WTC11 (cell line): ENCODE results near the gene JAGN1. TPM values are rescaled to one million over a fixed set of nuclear protein-coding genes. Genes with fewer than 3 reads are reported as not detected.

Source experiments
- ATAC-seq: fragments of 200-7000 bp; cut with Tn5 transposase; 2 replicates; pipeline ENCODE4 v1.10.0; 2021; ENCODE audit warnings: mild to moderate bottlenecking, moderate library complexity
- CTCF ChIA-PET: fragments of 300-600 bp; sonication (Branson Sonifier 250); formaldehyde crosslinking; loops from one replicate; lab custom pipeline; 2021; ENCODE audit warnings: antibody characterized with exemption; lab: Charles Lee
- POLR2A ChIA-PET: fragments of 350-600 bp; sonication (Branson Sonifier 250); formaldehyde crosslinking; loops from one replicate; lab custom pipeline; 2021; ENCODE audit warnings: antibody characterized with exemption; lab: Charles Lee
- DNase-seq: peaks from one replicate; pipeline ENCODE4 v3.0.0; 2021; ENCODE audit warnings: low spot score
- H3K27ac Mint-ChIP-seq: 2 replicates; pipeline ENCODE4 v1.8.0; 2021; ENCODE audit warnings: mixed read lengths
- H3K27me3 Mint-ChIP-seq: 2 replicates; pipeline ENCODE4 v1.8.0; 2021; ENCODE audit warnings: low read depth, mild to moderate bottlenecking, moderate library complexity, mixed read lengths
- H3K36me3 Mint-ChIP-seq: 2 replicates; pipeline ENCODE4 v1.8.0; 2021; ENCODE audit warnings: mixed read lengths
- H3K4me1 Mint-ChIP-seq: 2 replicates; pipeline ENCODE4 v1.8.0; 2022; ENCODE audit warnings: mixed read lengths
- H3K4me3 Mint-ChIP-seq: 2 replicates; pipeline ENCODE4 v1.8.0; 2021; ENCODE audit warnings: mild to moderate bottlenecking, moderate library complexity, mixed read lengths
- H3K9me3 Mint-ChIP-seq: 2 replicates; pipeline ENCODE4 v1.8.0; 2021; ENCODE audit warnings: mixed read lengths
- E2F1 ChIP-seq: sonication (generic); formaldehyde crosslinking; IDR thresholded peaks from 2 replicates; pipeline ENCODE4 v1.8.0; 2022; ENCODE audit warnings: mild to moderate bottlenecking, missing genetic modification reagents
- EMX1 ChIP-seq: fragments of 250-450 bp; sonication (Bioruptor Pico); IDR thresholded peaks from 2 replicates; pipeline ENCODE4 v1.8.0; 2021; ENCODE audit warnings: mild to moderate bottlenecking
- ESRRA ChIP-seq: sonication (generic); formaldehyde crosslinking; IDR thresholded peaks from 2 replicates; pipeline ENCODE4 v1.8.1; 2022; ENCODE audit warnings: mild to moderate bottlenecking, missing genetic modification reagents, borderline replicate concordance
- ETV6 ChIP-seq: sonication (generic); formaldehyde crosslinking; IDR thresholded peaks from 2 replicates; pipeline ENCODE4 v1.8.1; 2022; ENCODE audit warnings: mild to moderate bottlenecking, missing genetic modification reagents
- HMGA2 ChIP-seq: fragments of 250-450 bp; sonication (Bioruptor Pico); IDR thresholded peaks from 2 replicates; pipeline ENCODE4 v1.4.0; 2021; ENCODE audit warnings: mild to moderate bottlenecking, moderate library complexity
- IRF2 ChIP-seq: sonication (generic); formaldehyde crosslinking; IDR thresholded peaks from 2 replicates; pipeline ENCODE4 v1.8.0; 2022; ENCODE audit warnings: low read depth, missing genetic modification reagents, borderline replicate concordance
- NFATC4 ChIP-seq: fragments of 250-450 bp; sonication (Bioruptor Pico); IDR thresholded peaks from 2 replicates; pipeline ENCODE4 v1.9.0; 2021; ENCODE audit warnings: mild to moderate bottlenecking
- NR1H2 ChIP-seq: sonication (generic); formaldehyde crosslinking; IDR thresholded peaks from 2 replicates; pipeline ENCODE4 v1.9.0; 2021; ENCODE audit warnings: mild to moderate bottlenecking, moderate library complexity, missing genetic modification reagents
- NR3C1 ChIP-seq: sonication (generic); formaldehyde crosslinking; conservative IDR thresholded peaks from 2 replicates; pipeline ENCODE4 v1.8.1; 2023; ENCODE audit warnings: low read depth, mild to moderate bottlenecking, missing genetic modification reagents
- SOX15 ChIP-seq: fragments of 250-450 bp; sonication (Bioruptor Pico); IDR thresholded peaks from 2 replicates; pipeline ENCODE4 v1.9.0; 2021; ENCODE audit warnings: mild to moderate bottlenecking
- TEAD4 ChIP-seq: sonication (generic); formaldehyde crosslinking; IDR thresholded peaks from 2 replicates; pipeline ENCODE4 v1.8.0; 2022; ENCODE audit warnings: mild to moderate bottlenecking, missing genetic modification reagents
- TP53 ChIP-seq: sonication (generic); formaldehyde crosslinking; IDR thresholded peaks from 2 replicates; pipeline ENCODE4 v1.8.1; 2023; ENCODE audit warnings: mild to moderate bottlenecking, missing genetic modification reagents
- ZNF232 ChIP-seq: sonication (generic); formaldehyde crosslinking; IDR thresholded peaks from 2 replicates; pipeline ENCODE4 v1.8.0; 2022; ENCODE audit warnings: mild to moderate bottlenecking, missing genetic modification reagents
- ZNF263 ChIP-seq: sonication (generic); formaldehyde crosslinking; IDR thresholded peaks from 2 replicates; pipeline ENCODE4 v1.8.1; 2022; ENCODE audit warnings: low read depth, mild to moderate bottlenecking, moderate library complexity, missing genetic modification reagents
- ZNF423 ChIP-seq: fragments of 250-450 bp; sonication (Bioruptor Pico); IDR thresholded peaks from 2 replicates; pipeline ENCODE4 v2.1.2; 2022; ENCODE audit warnings: mild to moderate bottlenecking, moderate library complexity
- total RNA-seq: library from RNA; stranded (reverse); gene quantifications from 3 replicates; pipeline ENCODE4 v1.2.3, GENCODE V29; 2021
- TF ChIP-seq, protein P1 (sequence below): fragments of 250-450 bp; sonication (Bioruptor Pico); IDR thresholded peaks from 2 replicates; pipeline ENCODE4 v1.9.0; 2021; ENCODE audit warnings: moderate library complexity, mild to moderate bottlenecking, inconsistent platforms, borderline replicate concordance
- TF ChIP-seq, protein P2 (sequence below): sonication (generic); formaldehyde crosslinking; IDR thresholded peaks from 2 replicates; pipeline ENCODE4 v1.8.1; 2023; ENCODE audit warnings: mild to moderate bottlenecking, missing genetic modification reagents
- TF ChIP-seq, protein P3 (sequence below): fragments of 250-450 bp; sonication (Bioruptor Pico); IDR thresholded peaks from 2 replicates; pipeline ENCODE4 v1.9.0; 2021; ENCODE audit warnings: mild to moderate bottlenecking
- TF ChIP-seq, protein P4 (sequence below): sonication (generic); formaldehyde crosslinking; conservative IDR thresholded peaks from 2 replicates; pipeline ENCODE4 v1.8.1; 2022; ENCODE audit warnings: mild to moderate bottlenecking, missing genetic modification reagents
- TF ChIP-seq, protein P5 (sequence below): fragments of 200-600 bp; IDR thresholded peaks from 2 replicates; pipeline ENCODE4 v1.8.0; 2022; ENCODE audit warnings: antibody characterized with exemption

Gene JAGN1
- total RNA-seq, 1 experiment from 2014 or later: 25.6 TPM

DNA sequence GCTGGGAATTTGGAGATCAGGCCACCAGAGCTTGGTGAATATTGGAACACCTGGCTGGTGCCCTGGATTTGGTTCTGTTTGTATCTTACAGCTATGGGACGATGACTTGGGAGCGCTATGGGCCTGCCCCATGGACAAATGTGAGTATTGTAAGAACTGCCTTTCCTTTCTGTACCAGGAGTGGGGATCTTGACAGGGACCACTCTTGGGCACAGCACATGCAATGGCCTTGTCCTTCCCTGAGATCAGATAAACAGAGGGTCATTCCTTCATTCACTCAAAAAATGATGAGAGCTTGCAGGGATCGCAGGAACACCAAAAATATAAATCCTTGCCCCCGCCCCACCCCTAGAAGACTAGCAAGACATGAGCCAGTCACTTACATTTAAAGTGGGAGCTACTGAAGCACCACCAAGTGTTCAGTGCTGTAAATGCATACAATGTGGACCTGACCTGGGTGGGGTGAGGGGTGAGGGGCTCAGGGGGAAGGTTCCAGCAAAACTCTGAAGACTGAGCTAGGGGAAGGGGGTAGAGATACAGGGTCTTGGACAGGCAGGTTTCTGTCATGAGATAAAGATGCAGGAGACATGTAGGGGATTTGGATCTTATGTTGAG, 40.5 kb downstream of the JAGN1 start:
- Mint-ChIP-seq H3K27me3 (peaks cover 10% of the 10 kb centered on the region), H3K4me3 (no peak overlapping the region), H3K4me1 (peaks cover 14% of the 10 kb centered on the region), H3K9me3 (peaks cover 8% of the 10 kb centered on the region; the same call in 1 of the 2 replicates), H3K27ac (no peak overlapping the region), H3K36me3 (peaks cover 11% of the 10 kb centered on the region)
- DNase-seq (no peak), ATAC-seq (no peak)
- ChIA-PET POLR2A (no interaction called here), CTCF (interaction anchor here (0.6 to 5.5 kb wide), 12 partner anchors 10 to 1850 kb away, joined by 3 to 143 read pairs (median 4); partner anchors contain the start of genes IL17RC and IL17RE)
- no peak for TF ChIP-seq ZNF263
- TF ChIP-seq ESRRA: no peak
- TF ChIP-seq, protein P1, sequence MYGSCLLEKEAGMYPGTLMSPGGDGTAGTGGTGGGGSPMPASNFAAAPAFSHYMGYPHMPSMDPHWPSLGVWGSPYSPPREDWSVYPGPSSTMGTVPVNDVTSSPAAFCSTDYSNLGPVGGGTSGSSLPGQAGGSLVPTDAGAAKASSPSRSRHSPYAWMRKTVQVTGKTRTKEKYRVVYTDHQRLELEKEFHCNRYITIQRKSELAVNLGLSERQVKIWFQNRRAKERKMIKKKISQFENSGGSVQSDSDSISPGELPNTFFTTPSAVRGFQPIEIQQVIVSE (CRISPR knock-in tag): no peak
- no peak for TF ChIP-seq SOX15
- TF ChIP-seq IRF2: no peak
- TF ChIP-seq TP53 (CRISPR knock-in tag): no peak
- no peak for TF ChIP-seq EMX1 (CRISPR knock-in tag)
- TF ChIP-seq, protein P2, sequence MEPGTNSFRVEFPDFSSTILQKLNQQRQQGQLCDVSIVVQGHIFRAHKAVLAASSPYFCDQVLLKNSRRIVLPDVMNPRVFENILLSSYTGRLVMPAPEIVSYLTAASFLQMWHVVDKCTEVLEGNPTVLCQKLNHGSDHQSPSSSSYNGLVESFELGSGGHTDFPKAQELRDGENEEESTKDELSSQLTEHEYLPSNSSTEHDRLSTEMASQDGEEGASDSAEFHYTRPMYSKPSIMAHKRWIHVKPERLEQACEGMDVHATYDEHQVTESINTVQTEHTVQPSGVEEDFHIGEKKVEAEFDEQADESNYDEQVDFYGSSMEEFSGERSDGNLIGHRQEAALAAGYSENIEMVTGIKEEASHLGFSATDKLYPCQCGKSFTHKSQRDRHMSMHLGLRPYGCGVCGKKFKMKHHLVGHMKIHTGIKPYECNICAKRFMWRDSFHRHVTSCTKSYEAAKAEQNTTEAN (CRISPR knock-in tag): no peak
- TF ChIP-seq NR3C1: no peak
- TF ChIP-seq ZNF232: no peak
- TF ChIP-seq, protein P3, sequence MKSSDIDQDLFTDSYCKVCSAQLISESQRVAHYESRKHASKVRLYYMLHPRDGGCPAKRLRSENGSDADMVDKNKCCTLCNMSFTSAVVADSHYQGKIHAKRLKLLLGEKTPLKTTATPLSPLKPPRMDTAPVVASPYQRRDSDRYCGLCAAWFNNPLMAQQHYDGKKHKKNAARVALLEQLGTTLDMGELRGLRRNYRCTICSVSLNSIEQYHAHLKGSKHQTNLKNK (CRISPR knock-in tag): no peak
- TF ChIP-seq NFATC4 (CRISPR knock-in tag): no peak
- TF ChIP-seq, protein P4, sequence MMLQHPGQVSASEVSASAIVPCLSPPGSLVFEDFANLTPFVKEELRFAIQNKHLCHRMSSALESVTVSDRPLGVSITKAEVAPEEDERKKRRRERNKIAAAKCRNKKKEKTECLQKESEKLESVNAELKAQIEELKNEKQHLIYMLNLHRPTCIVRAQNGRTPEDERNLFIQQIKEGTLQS: no peak
- TF ChIP-seq TEAD4 (CRISPR knock-in tag): no peak
- TF ChIP-seq HMGA2 (CRISPR knock-in tag): no peak
- no peak for TF ChIP-seq ETV6 (CRISPR knock-in tag)
- no peak for TF ChIP-seq ZNF423 (CRISPR knock-in tag)
- TF ChIP-seq E2F1 (CRISPR knock-in tag): no peak
- no peak for TF ChIP-seq NR1H2 (CRISPR knock-in tag)

- POLR2A ChIA-PET: interaction anchor here (1.3 to 2.7 kb wide), 8 partner anchors 14 to 316 kb away, joined by 3 to 35 read pairs (median 6); partner anchors contain the start of genes ARPC4, IL17RE, PRRT3 and TATDN2
- no peak for TF ChIP-seq TP53 (CRISPR knock-in tag)
- TF ChIP-seq, protein P5, sequence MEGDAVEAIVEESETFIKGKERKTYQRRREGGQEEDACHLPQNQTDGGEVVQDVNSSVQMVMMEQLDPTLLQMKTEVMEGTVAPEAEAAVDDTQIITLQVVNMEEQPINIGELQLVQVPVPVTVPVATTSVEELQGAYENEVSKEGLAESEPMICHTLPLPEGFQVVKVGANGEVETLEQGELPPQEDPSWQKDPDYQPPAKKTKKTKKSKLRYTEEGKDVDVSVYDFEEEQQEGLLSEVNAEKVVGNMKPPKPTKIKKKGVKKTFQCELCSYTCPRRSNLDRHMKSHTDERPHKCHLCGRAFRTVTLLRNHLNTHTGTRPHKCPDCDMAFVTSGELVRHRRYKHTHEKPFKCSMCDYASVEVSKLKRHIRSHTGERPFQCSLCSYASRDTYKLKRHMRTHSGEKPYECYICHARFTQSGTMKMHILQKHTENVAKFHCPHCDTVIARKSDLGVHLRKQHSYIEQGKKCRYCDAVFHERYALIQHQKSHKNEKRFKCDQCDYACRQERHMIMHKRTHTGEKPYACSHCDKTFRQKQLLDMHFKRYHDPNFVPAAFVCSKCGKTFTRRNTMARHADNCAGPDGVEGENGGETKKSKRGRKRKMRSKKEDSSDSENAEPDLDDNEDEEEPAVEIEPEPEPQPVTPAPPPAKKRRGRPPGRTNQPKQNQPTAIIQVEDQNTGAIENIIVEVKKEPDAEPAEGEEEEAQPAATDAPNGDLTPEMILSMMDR: peak; percentile 3; the same call in 1 of the 2 replicates
- Mint-ChIP-seq H3K36me3 (peaks cover 21% of the 10 kb centered on the region), H3K9me3 (peaks cover 8% of the 10 kb centered on the region; the same call in 1 of the 2 replicates), H3K27ac (peak overlapping the region; percentile 74; the same call in 1 of the 2 replicates), H3K4me1 (peaks cover 14% of the 10 kb centered on the region), H3K27me3 (peaks cover 10% of the 10 kb centered on the region), H3K4me3 (peak overlapping the region; percentile 93)
- ATAC-seq (no peak; the same call in 1 of the 2 replicates), DNase-seq (no peak)
- CTCF ChIA-PET: interaction anchor here (0.5 to 5.5 kb wide), 31 partner anchors 9 to 430 kb away, joined by 3 to 143 read pairs (median 4); partner anchors contain the start of genes ARPC4, IL17RC, IL17RE and PRRT3
Measured at GRCh38 chr3:9932535-9932842, 42.1 kb downstream of the JAGN1 start.
